Measurements from ENCODE around the gene RBP3. TPM values are rescaled to one million over a fixed set of nuclear protein-coding genes. Genes with fewer than 3 reads are reported as not detected.

Gene RBP3
- total and polyA plus RNA-seq, 2 donors (not counting 3 experiments of a cell fraction or from before 2014, with no cell fraction given): not detected

GRCh38 chr10:47354165-47354564 is 6.0 kb downstream of the RBP3 start:
- intact Hi-C loops (cut with micrococcal nuclease) (loop anchor here (1.0 kb wide), 1 partner anchor 12 kb away; no protein-coding TSS in a partner anchor), dilution Hi-C loops (cut with MboI; ENCODE audit: extremely low pct_ligation_motif_present, low sequenced_read_pairs) (no loop called here)
- no peak overlapping the region for H3K4me2 ChIP-seq (ENCODE audit: insufficient read depth, low read length)
- no peak overlapping the region for H2AFZ ChIP-seq (ENCODE audit: low read depth, low read length)
- H4K20me1 ChIP-seq (replicated peaks; ENCODE audit: control insufficient read depth, extremely low read depth, insufficient read depth, low read length): no peaks in the 10 kb centered on the region
- no TSS peak for BruUV-seq (replicated peaks)
- H3K9ac ChIP-seq (replicated peaks; ENCODE audit: extremely low read depth, insufficient read depth, low read length): no peak overlapping the region
- no peak for FAIRE-seq
- H3K36me3 ChIP-seq (ENCODE audit: control insufficient read depth in 2 of 2, extremely low read depth in 1 of 2, insufficient read depth in 2 of 2, low read length in 2 of 2): no peaks in the 10 kb centered on the region
- no peaks in the 10 kb centered on the region for H3K4me1 ChIP-seq (ENCODE audit: control insufficient read depth, extremely low read depth, insufficient read depth, low read length)
- CTCF ChIA-PET: interaction anchor here (2.9 kb wide), 1 partner anchor 14 kb away, joined by 14 read pairs; no protein-coding TSS in a partner anchor
- no peak for DNase-seq (ENCODE audit: low read depth, low spot score)
- no peaks in the 10 kb centered on the region for H3K27me3 ChIP-seq (ENCODE audit: control insufficient read depth in 2 of 2, insufficient read depth in 2 of 2, low read length in 2 of 2)
- POLR2A ChIA-PET: no interaction called here
- H3K4me3 ChIP-seq (replicated peaks in 1 of 3; ENCODE audit: insufficient read depth in 1 of 3, low read depth in 1 of 3, low read length in 3 of 3): no peak overlapping the region
- no peak overlapping the region for H3K27ac ChIP-seq (ENCODE audit: insufficient read depth, low read depth, low read length)
- H3K9me3 ChIP-seq (replicated peaks; ENCODE audit: control insufficient read depth, insufficient read depth, low read length): no peaks in the 10 kb centered on the region
- peak in 1 of 2 donors; percentile 2 for TF ChIP-seq CTCF (IDR thresholded peaks at IDR 0.05; ENCODE audit: extremely low read depth in 1 of 2, insufficient read depth in 1 of 2, low read depth in 1 of 2, low read length in 2 of 2)
- no peak for TF ChIP-seq POLR2AphosphoS5 (IDR thresholded peaks at IDR 0.05; ENCODE audit: insufficient read depth, low read depth, low read length)
- H3K79me2 ChIP-seq (ENCODE audit: control insufficient read depth, insufficient read depth, low read length): no peaks in the 10 kb centered on the region
- no peaks in the 10 kb centered on the region for H3K9me1 ChIP-seq (replicated peaks; ENCODE audit: control insufficient read depth, extremely low read depth, insufficient read depth, low read length)

GRCh38 chr10:47354900-47355299 is 6.7 kb downstream of the RBP3 start:
- intact Hi-C loops (cut with micrococcal nuclease): loop anchor here (1.0 kb wide), 1 partner anchor 11 kb away; no protein-coding TSS in a partner anchor
- no TSS peak for BruUV-seq (replicated peaks)
- Histone ChIP-seq H3K4me2 (ENCODE audit: insufficient read depth, low read length) (no peak overlapping the region), H3K36me3 (ENCODE audit: control insufficient read depth in 2 of 2, extremely low read depth in 1 of 2, insufficient read depth in 2 of 2, low read length in 2 of 2) (no peaks in the 10 kb centered on the region), H4K20me1 (replicated peaks; ENCODE audit: control insufficient read depth, extremely low read depth, insufficient read depth, low read length) (no peaks in the 10 kb centered on the region), H3K9me3 (replicated peaks; ENCODE audit: control insufficient read depth, insufficient read depth, low read length) (no peaks in the 10 kb centered on the region), H3K4me1 (ENCODE audit: control insufficient read depth, extremely low read depth, insufficient read depth, low read length) (no peaks in the 10 kb centered on the region), H3K79me2 (ENCODE audit: control insufficient read depth, insufficient read depth, low read length) (no peaks in the 10 kb centered on the region), H3K4me3 (replicated peaks in 1 of 3; ENCODE audit: insufficient read depth in 1 of 3, low read depth in 1 of 3, low read length in 3 of 3) (no peak overlapping the region), H3K9ac (replicated peaks; ENCODE audit: extremely low read depth, insufficient read depth, low read length) (no peak overlapping the region), H3K9me1 (replicated peaks; ENCODE audit: control insufficient read depth, extremely low read depth, insufficient read depth, low read length) (no peaks in the 10 kb centered on the region), H2AFZ (ENCODE audit: low read depth, low read length) (no peak overlapping the region), H3K27me3 (ENCODE audit: control insufficient read depth in 2 of 2, insufficient read depth in 2 of 2, low read length in 2 of 2) (no peaks in the 10 kb centered on the region), H3K27ac (ENCODE audit: insufficient read depth, low read depth, low read length) (no peak overlapping the region)
- TF ChIP-seq POLR2A (IDR thresholded peaks at IDR 0.05; ENCODE audit: low read depth, low read length): no peak
- TF ChIP-seq JUN (IDR thresholded peaks at IDR 0.05; ENCODE audit: borderline replicate concordance, insufficient read depth, insufficient read length, low read depth): no peak
- TF ChIP-seq MAX (IDR thresholded peaks at IDR 0.05; ENCODE audit: insufficient read depth, insufficient read length): no peak
- no peak for TF ChIP-seq POLR2AphosphoS5 (IDR thresholded peaks at IDR 0.05; ENCODE audit: insufficient read depth, low read depth, low read length)
- TF ChIP-seq CTCF (IDR thresholded peaks at IDR 0.05; ENCODE audit: extremely low read depth in 1 of 2, insufficient read depth in 1 of 2, low read depth in 1 of 2, low read length in 2 of 2): no peak
- no peak for TF ChIP-seq MYC (IDR thresholded peaks at IDR 0.05; ENCODE audit: low read depth, low read length)
- no peak for TF ChIP-seq GATA2 (IDR thresholded peaks at IDR 0.05; ENCODE audit: insufficient read depth, insufficient read length, low read depth, low read length)
- TF ChIP-seq FOS (IDR thresholded peaks at IDR 0.05; ENCODE audit: borderline replicate concordance, insufficient read depth, low read length): no peak
- TF ChIP-seq EZH2 (IDR thresholded peaks at IDR 0.05; ENCODE audit: borderline replicate concordance, low read depth, low read length, severe bottlenecking): no peak
- CTCF ChIA-PET: interaction anchor here (2.9 kb wide), 1 partner anchor 15 kb away, joined by 14 read pairs; no protein-coding TSS in a partner anchor
- POLR2A ChIA-PET: no interaction called here
- dilution Hi-C loops (cut with MboI; ENCODE audit: extremely low pct_ligation_motif_present, low sequenced_read_pairs): no loop called here
- no peak for DNase-seq (ENCODE audit: low read depth, low spot score)
- FAIRE-seq: no peak

All from endothelial cell of umbilical vein (primary cell).